Measurements from ENCODE around the gene NEMF. TPM values are rescaled to one million over a fixed set of nuclear protein-coding genes. Genes with fewer than 3 reads are reported as not detected.

NEMF gene
- total RNA-seq, 1 experiment from 2014 or later = 57.7 TPM

GRCh38 chr14:49858383-49858782, 5.8 kb upstream of the NEMF start:
- no peak for ATAC-seq
- Histone ChIP-seq H3K27ac (ENCODE audit: low read depth, low read length) (no peak overlapping the region), H3K9ac (ENCODE audit: low read length) (no peak overlapping the region), H2AFZ (ENCODE audit: low read depth, low read length, poor library complexity, severe bottlenecking) (no peak overlapping the region), H4K20me1 (ENCODE audit: insufficient read depth) (no peaks in the 10 kb centered on the region), H3K4me3 (replicated peaks in 1 of 2; ENCODE audit: low read depth in 1 of 2, low read length in 2 of 2) (no peak overlapping the region), H3K4me2 (ENCODE audit: low read length) (no peak overlapping the region), H3K9me3 (ENCODE audit: control insufficient read depth in 1 of 2, insufficient read depth in 1 of 2, low read depth in 1 of 2, low read length in 2 of 2) (no peaks in the 10 kb centered on the region), H3K79me2 (ENCODE audit: insufficient read depth, low read length) (no peaks in the 10 kb centered on the region), H3K9me2 (ENCODE audit: insufficient read depth) (no peaks in the 10 kb centered on the region), H3K36me3 (ENCODE audit: control insufficient read depth in 1 of 2, insufficient read depth in 2 of 2, low read length in 2 of 2) (no peaks in the 10 kb centered on the region), H3K4me1 (ENCODE audit: control insufficient read depth in 1 of 2, insufficient read depth in 2 of 2, low read length in 2 of 2) (peaks cover 6 to 27% of the 10 kb centered on the region in 2 experiments; a peak in 3 of 4 replicates), H3K27me3 (ENCODE audit: insufficient read depth, low read length) (no peaks in the 10 kb centered on the region)
- TF ChIP-seq EZH2 (IDR thresholded peaks at IDR 0.05) (no peak), EGR1 (IDR thresholded peaks at IDR 0.05; ENCODE audit: low read depth) (no peak), POLR2A (IDR thresholded peaks at IDR 0.05; ENCODE audit: borderline replicate concordance, extremely low read depth, insufficient read depth, insufficient read length) (no peak), CEBPB (IDR thresholded peaks at IDR 0.05; ENCODE audit: low read depth) (no peak), SP1 (IDR thresholded peaks at IDR 0.05; ENCODE audit: low read depth) (no peak), SRF (IDR thresholded peaks at IDR 0.05; ENCODE audit: low read depth) (no peak), FOSL1 (IDR thresholded peaks at IDR 0.05; ENCODE audit: low read depth) (no peak), RAD21 (IDR thresholded peaks at IDR 0.05; ENCODE audit: low read depth) (no peak), JUND (IDR thresholded peaks at IDR 0.05) (no peak), SIN3A (IDR thresholded peaks at IDR 0.05; ENCODE audit: low read depth) (no peak), REST (IDR thresholded peaks at IDR 0.05; ENCODE audit: low read depth) (no peak), ELF1 (IDR thresholded peaks at IDR 0.05; ENCODE audit: borderline replicate concordance, low read depth) (no peak), EZH2phosphoT487 (IDR thresholded peaks at IDR 0.05; ENCODE audit: borderline replicate concordance) (no peak), POLR2AphosphoS5 (IDR thresholded peaks at IDR 0.05; ENCODE audit: low read depth, low read length) (no peak)
- TF ChIP-seq, protein P1, sequence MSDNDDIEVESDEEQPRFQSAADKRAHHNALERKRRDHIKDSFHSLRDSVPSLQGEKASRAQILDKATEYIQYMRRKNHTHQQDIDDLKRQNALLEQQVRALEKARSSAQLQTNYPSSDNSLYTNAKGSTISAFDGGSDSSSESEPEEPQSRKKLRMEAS (IDR thresholded peaks at IDR 0.05) = no peak
- TF ChIP-seq, protein P2, sequence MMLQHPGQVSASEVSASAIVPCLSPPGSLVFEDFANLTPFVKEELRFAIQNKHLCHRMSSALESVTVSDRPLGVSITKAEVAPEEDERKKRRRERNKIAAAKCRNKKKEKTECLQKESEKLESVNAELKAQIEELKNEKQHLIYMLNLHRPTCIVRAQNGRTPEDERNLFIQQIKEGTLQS (IDR thresholded peaks at IDR 0.05) = no peak
- TF ChIP-seq, protein P3, sequence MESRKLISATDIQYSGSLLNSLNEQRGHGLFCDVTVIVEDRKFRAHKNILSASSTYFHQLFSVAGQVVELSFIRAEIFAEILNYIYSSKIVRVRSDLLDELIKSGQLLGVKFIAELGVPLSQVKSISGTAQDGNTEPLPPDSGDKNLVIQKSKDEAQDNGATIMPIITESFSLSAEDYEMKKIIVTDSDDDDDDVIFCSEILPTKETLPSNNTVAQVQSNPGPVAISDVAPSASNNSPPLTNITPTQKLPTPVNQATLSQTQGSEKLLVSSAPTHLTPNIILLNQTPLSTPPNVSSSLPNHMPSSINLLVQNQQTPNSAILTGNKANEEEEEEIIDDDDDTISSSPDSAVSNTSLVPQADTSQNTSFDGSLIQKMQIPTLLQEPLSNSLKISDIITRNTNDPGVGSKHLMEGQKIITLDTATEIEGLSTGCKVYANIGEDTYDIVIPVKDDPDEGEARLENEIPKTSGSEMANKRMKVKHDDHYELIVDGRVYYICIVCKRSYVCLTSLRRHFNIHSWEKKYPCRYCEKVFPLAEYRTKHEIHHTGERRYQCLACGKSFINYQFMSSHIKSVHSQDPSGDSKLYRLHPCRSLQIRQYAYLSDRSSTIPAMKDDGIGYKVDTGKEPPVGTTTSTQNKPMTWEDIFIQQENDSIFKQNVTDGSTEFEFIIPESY (IDR thresholded peaks at IDR 0.05; ENCODE audit: extremely low read depth, insufficient replicate concordance, low read length) = no peak
- TF ChIP-seq, protein P4, sequence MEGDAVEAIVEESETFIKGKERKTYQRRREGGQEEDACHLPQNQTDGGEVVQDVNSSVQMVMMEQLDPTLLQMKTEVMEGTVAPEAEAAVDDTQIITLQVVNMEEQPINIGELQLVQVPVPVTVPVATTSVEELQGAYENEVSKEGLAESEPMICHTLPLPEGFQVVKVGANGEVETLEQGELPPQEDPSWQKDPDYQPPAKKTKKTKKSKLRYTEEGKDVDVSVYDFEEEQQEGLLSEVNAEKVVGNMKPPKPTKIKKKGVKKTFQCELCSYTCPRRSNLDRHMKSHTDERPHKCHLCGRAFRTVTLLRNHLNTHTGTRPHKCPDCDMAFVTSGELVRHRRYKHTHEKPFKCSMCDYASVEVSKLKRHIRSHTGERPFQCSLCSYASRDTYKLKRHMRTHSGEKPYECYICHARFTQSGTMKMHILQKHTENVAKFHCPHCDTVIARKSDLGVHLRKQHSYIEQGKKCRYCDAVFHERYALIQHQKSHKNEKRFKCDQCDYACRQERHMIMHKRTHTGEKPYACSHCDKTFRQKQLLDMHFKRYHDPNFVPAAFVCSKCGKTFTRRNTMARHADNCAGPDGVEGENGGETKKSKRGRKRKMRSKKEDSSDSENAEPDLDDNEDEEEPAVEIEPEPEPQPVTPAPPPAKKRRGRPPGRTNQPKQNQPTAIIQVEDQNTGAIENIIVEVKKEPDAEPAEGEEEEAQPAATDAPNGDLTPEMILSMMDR (IDR thresholded peaks at IDR 0.05 in 2 of 3, conservative IDR thresholded peaks at IDR 0.05 in 1 of 3; ENCODE audit: borderline replicate concordance in 1 of 3, insufficient read depth in 1 of 3, low read depth in 2 of 3, low read length in 2 of 3) = no peak
- intact Hi-C loops (cut with micrococcal nuclease) = loop anchor here (10.0 kb wide), 1 partner anchor 916 kb away; no protein-coding TSS in a partner anchor
- DNase-seq (ENCODE audit: low read depth, low spot score) = no peak
- ChIA-PET POLR2A (no interaction called here), CTCF (no interaction called here), RAD21 (ENCODE audit: low non-redundant PET in 1 of 2, low total read pairs in 2 of 2, uncharacterized antibody in 2 of 2, unreplicated experiment in 2 of 2) (no interaction called here)
- BruUV-seq (replicated peaks) = no TSS peak
